Measurements from ENCODE around the gene ZNF536. TPM values are rescaled to one million over a fixed set of nuclear protein-coding genes. Genes with fewer than 3 reads are reported as not detected.

Gene ZNF536
- total and polyA plus RNA-seq, 7 donors: 0.01 to 0.94 (median 0.20) TPM; not detected in 1

DNA sequence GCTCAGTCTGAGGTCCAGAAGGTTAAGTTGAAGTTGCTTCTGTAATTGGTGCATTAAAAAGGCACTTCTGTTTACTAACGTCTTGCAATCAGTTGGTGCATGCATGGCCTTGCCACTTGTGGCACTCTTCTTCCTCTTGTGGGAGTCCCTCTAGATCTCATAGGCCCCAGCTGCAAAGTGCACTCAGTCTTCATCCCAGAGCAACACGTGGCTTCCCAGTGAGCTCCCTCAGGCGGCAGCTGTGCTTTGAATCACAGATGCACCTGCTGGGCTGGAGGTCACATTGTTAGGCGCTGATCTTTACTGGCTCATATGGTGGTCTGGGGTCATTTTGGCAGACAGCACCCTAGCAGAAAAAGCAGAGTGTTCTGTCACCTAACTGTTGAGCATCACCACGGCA lies 215.7 kb downstream of the ZNF536 start:
- TF ChIP-seq, protein P1, sequence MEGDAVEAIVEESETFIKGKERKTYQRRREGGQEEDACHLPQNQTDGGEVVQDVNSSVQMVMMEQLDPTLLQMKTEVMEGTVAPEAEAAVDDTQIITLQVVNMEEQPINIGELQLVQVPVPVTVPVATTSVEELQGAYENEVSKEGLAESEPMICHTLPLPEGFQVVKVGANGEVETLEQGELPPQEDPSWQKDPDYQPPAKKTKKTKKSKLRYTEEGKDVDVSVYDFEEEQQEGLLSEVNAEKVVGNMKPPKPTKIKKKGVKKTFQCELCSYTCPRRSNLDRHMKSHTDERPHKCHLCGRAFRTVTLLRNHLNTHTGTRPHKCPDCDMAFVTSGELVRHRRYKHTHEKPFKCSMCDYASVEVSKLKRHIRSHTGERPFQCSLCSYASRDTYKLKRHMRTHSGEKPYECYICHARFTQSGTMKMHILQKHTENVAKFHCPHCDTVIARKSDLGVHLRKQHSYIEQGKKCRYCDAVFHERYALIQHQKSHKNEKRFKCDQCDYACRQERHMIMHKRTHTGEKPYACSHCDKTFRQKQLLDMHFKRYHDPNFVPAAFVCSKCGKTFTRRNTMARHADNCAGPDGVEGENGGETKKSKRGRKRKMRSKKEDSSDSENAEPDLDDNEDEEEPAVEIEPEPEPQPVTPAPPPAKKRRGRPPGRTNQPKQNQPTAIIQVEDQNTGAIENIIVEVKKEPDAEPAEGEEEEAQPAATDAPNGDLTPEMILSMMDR (IDR thresholded peaks at IDR 0.05): no peak
- intact Hi-C loops (cut with DNase I): no loop called here
- Histone ChIP-seq H3K27ac (no peak overlapping the region), H3K4me3 (no peak overlapping the region), H3K36me3 (ENCODE audit: insufficient read depth in 1 of 2, low read depth in 1 of 2) (no peaks in the 10 kb centered on the region), H3K27me3 (ENCODE audit: insufficient read depth in 3 of 3, low read length in 2 of 3) (no peaks in the 10 kb centered on the region), H3K9me3 (no peaks in the 10 kb centered on the region), H3K4me1 (no peaks in the 10 kb centered on the region)
- DNase-seq (no peak), ATAC-seq (no peak)
- 58 to 62% (median 60%) methylated on average over 5 of the region's 5 CpGs for WGBS, 3 donors

DNA sequence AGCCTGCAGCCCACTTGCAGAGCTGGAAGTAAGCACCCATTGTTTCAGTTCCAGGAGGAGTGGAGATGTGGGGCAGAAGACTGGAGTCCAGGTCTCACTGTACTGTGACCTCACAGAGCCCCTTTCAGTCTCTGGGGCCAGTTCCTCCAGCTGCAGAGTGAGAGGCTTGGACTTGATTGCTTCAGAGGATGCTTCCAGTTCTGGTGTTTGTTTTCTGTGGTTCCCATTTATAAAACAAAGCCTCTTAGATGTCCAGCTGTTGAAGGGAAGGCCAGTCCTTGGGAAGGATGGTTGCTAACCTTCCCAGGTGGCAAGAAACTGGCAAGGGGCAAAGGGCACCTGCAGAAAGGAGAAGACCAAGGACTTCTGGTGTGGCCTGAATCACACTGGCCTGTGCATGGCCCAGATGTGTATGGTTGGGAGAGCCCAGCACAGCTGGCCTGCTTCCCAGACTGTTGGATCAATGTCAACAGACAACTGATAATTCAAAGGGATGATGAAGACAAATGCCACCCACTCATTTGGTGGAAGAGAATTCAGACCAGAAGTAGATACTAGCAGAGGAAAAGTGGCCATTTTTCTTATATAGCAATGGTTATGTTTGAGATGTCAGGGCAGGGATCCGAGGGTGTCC lies 218.5 kb downstream of the ZNF536 start:
- DNase-seq (no peak), ATAC-seq (no peak)
- TF ChIP-seq, protein P1 (IDR thresholded peaks at IDR 0.05): no peak
- Histone ChIP-seq H3K27ac (no peak overlapping the region), H3K27me3 (ENCODE audit: insufficient read depth in 3 of 3, low read length in 2 of 3) (no peaks in the 10 kb centered on the region), H3K9me3 (no peaks in the 10 kb centered on the region), H3K4me1 (no peaks in the 10 kb centered on the region), H3K36me3 (ENCODE audit: insufficient read depth in 1 of 2, low read depth in 1 of 2) (no peaks in the 10 kb centered on the region), H3K4me3 (no peak overlapping the region)
- WGBS, 3 donors: 33 to 59% (median 54%) methylated on average over 1 of the region's 1 CpG
- intact Hi-C loops (cut with DNase I): no loop called here

DNA sequence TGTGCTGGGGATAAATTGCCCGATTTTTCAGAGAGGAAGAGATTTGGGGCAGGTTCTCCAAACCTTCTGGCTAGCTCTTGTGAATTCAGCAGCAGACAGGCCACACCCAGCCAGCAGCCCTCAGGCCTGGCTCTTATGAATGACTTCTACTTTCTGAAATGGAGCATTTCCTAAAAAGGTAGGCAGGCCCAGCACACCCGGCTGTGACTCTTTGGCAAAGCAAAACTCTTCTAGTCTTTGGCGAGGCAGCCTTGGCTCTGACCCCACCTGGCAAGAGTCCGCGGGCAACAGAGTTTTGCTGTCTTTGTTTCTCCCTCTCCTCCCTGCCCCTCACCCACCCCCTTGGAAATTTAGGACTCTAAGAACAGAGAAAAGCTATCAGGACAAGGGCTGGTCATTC lies 221.2 kb downstream of the ZNF536 start:
- TF ChIP-seq, protein P1 (IDR thresholded peaks at IDR 0.05): no peak
- H3K36me3 ChIP-seq (ENCODE audit: insufficient read depth in 1 of 2, low read depth in 1 of 2): no peaks in the 10 kb centered on the region
- no peaks in the 10 kb centered on the region for H3K9me3 ChIP-seq
- H3K27ac ChIP-seq: no peak overlapping the region
- ATAC-seq (no peak), DNase-seq (no peak)
- 26 to 46% (median 28%) methylated on average over 5 of the region's 5 CpGs for WGBS, 3 donors
- intact Hi-C loops (cut with DNase I): no loop called here
- peaks cover 0 to 1% (median 0%) of the 10 kb centered on the region in 3 donors for H3K27me3 ChIP-seq (ENCODE audit: insufficient read depth in 3 of 3, low read length in 2 of 3)
- no peaks in the 10 kb centered on the region for H3K4me1 ChIP-seq
- no peak overlapping the region for H3K4me3 ChIP-seq

DNA sequence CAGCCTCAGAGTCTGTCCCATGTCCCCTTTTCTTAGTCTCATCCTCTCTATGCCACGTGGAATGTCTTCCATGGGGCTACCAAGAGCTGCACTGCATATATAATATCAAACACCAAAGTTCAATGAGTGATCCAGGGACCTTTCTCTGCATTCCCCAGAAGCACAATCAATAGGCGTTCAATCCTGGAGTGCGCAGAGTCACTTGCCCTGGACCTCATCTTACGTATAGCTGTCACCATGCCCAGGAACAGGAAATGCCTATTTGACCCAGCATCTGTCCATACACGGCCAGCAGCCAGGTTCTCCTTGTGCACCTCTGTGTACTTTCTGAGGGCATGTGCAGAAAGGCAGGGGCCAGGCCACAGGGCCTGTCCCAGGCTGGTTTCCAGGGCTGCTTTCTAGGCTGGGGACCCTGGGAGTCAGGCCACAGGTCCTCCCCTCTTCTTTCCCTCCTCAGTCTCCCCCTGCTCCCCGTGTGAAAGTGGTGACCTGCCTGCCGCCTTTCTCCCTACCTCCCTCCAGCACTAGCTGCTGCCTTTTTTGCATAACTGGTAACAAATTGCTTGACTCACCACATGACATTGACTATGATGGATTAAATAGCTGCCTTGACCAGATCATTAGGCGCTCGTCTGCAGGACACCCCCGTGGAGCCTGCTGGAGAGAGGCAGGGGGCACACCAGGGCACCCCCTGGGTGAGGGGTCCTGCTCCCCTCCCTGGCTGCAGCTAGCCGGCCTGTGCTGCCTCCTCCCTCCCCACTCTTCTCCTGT lies 222.0 kb downstream of the ZNF536 start:
- WGBS, 3 donors: 70 to 78% (median 75%) methylated on average over 11 of the region's 11 CpGs
- no peak for ATAC-seq
- TF ChIP-seq, protein P1 (IDR thresholded peaks at IDR 0.05): no peak

More for the DNA sequence above, 222.0 kb downstream of the ZNF536 start:
- intact Hi-C loops (cut with DNase I): no loop called here
- Histone ChIP-seq H3K27me3 (ENCODE audit: insufficient read depth in 3 of 3, low read length in 2 of 3) (peaks cover 0 to 1% (median 0%) of the 10 kb centered on the region in 3 donors), H3K4me1 (no peaks in the 10 kb centered on the region), H3K4me3 (no peak overlapping the region), H3K36me3 (ENCODE audit: insufficient read depth in 1 of 2, low read depth in 1 of 2) (no peaks in the 10 kb centered on the region), H3K9me3 (no peaks in the 10 kb centered on the region), H3K27ac (no peak overlapping the region)
- DNase-seq: no peak
